ENCODE results near the gene LYPD6. TPM values are rescaled to one million over a fixed set of nuclear protein-coding genes. Genes with fewer than 3 reads are reported as not detected.
A peak's percentile ranks its signal among the peaks of the same experiment; 100 is the strongest.
"Not testable (repeated sequence)": the region's sequence is repeated elsewhere in the genome, so short reads cannot be mapped to it uniquely, and the experiment has no call there.

Gene LYPD6
- total RNA-seq, 1 donor from 2014 or later, result 9.4 TPM

DNA sequence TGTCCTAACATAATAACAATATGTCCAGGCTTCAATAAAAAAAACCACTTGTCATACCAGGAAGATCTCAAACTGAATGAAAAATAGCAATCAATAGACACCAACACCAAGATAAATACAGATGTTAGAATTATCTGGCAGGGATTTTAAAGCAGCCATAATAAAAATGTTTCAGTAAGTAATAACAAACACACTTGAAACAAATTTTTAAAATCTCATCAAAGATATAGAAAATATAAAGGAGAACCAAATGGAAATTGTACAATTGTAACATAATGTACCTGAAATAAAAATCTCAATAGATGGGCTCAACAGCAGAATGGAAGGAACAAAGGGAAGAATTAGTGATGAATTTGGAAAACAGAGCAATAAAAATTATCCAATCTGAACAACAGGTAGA, 128.1 kb downstream of the LYPD6 start:
- DNase-seq, result no peak

DNA sequence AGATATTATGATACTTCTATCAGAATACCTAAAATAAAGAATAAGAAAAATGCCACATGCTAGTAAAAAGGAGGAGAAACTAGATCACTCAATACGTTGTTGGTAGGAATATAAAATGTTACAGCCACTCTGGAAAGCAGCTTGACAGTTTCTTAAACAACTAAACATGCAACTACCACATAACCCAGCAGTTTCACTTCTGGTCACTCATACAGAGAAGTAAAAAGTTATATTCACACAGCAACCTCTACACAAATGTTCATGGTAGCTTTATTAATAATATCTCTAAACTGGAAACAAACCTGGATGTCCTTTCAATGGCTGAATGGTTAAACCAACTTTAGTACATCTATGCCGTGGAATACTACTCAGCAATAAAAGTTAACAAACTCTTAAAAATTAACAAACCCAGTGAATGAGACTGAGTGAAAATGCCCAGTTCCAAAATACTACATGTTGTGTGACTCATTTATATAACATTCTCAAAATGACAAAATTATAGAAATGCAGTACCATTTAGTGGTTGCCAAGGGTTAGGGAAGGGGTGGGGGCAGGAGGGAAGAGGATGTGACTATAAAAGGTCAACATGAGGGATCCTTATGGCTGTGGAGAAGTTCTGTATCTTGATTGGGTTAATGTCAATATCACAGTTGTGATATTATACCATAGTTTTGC, 133.1 kb downstream of the LYPD6 start:
- DNase-seq, result no peak

DNA sequence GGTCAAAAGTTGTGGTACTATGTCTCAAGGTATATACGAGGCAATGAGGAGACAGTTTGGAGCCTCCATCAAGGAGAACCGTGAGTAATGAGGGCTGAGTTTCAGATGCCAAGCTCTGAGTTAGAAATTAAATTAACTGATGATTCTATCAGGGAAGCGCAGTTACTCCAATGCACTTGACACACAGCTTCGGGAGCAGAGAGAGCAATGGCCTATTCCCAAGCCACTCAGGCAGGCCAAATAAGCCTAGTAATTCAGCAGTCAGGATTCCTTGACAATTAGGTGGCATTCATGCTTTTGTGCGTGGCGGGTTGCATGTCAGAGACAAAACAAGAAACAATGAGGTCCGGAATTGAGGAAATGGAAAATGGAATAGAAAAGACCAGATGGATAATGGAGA, 134.0 kb downstream of the LYPD6 start:
- DNase-seq, result no peak

DNA sequence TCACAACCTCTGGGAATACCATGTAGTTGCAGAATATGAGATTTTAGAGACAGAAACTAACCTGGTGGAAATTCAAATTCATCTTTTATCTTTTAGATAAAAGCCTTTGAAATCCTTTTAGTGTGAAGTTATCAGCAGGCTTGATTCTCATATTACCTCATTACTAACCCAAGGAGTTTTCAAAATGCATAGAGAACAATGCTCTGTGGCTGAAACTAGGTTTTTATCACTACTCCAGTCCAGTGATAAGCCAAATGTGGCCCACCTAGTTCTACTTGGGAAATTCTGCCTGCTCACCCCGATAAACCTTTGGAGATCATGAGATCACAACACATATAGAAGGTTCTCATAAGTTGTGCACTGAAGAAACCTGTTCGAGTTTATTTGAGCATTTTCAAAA, 135.5 kb downstream of the LYPD6 start:
- DNase-seq, result no peak

DNA sequence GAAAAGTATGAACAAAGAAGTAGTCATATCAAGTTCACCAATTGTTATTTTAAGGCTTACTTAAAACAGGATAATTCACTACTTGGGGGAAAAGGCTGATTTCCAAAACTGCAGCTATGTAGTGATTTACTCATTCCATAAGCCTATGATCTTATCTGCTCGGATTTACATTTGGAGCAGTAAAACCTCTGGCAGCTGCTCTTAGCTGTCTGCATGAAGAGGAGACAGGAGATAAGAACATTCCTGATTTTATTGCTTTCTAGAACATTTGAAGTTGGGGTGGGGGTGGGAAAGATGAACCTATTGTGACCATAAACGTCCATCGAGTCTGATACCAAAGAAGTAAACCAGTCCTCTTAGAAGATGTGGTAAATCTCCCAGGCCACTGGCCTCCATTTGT, 136.2 kb downstream of the LYPD6 start:
- DNase-seq, result no peak

DNA sequence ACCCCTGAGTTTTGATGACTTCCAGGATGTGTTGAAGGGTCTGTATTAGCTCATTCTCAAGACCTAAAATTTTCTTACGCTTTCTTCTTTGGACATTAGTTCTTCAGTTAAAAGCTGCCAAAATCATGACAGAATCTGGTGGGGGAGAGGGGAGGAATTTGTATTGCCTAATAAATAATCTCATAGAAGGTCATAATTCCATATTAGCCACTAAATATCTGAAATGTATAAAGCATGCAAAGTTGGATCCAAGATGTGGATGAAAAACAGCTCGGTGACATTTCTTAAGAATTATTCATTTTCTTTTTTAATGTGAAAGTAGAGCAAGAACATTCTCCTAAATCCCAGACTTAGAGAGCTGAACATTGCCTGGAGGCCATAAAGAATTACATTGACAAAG, 137.0 kb downstream of the LYPD6 start:
- DNase-seq, result no peak

DNA sequence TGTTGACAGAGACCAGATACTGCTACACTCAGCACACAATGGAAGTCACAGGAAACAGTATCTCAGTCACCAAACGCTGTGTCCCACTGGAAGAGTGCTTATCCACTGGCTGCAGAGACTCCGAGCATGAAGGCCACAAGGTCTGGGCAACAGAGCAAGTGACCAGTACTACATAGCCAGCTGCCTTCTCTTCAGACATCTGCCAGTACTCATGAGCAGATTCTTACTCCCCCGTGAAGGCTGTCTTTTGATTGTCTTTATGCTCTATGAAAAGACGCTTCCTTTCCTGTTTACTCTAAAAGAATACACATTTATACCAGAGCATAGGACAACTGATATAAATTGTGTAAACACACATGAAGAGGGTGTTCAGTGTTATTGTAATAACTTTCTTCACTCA, 138.2 kb downstream of the LYPD6 start:
- DNase-seq, result no peak

DNA sequence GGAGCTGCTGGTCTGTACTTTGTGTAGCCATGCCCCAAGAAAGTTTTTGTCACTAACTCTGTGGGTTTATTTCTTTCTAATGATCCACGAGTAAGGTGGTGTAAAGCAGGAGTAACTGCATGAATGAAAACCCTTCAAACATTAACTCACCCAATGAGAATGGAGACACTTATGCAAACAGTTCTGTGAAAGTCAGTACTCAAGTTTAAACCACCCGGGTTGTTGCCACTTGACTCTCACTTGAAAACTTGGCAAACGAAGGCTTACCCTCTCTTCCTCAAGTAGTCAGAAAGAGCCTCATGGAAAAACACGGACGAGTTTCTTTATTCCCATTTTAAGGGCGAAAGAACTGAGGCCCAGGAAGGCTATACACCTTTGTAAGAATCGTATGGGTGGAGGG, 139.7 kb downstream of the LYPD6 start:
- DNase-seq, result no peak

DNA sequence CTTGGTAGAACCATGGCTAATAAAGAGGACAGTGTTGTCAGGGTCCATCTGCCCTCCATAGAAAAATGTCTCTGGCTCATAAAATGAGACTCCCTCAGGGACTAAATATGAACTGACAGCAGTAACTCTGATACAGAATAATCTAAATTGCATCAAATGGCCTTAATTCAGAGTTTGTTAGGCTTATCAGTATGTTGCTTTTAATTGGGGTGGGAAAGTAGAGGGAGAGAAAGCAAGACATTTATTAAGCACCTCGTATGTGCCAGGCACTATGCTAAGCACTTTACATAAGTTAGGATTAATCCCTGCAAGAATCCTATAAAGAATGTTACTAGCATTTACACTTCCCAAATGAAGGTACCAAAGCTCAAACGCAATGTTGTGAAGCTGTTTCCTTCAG, 142.0 kb downstream of the LYPD6 start:
- no peak for DNase-seq

DNA sequence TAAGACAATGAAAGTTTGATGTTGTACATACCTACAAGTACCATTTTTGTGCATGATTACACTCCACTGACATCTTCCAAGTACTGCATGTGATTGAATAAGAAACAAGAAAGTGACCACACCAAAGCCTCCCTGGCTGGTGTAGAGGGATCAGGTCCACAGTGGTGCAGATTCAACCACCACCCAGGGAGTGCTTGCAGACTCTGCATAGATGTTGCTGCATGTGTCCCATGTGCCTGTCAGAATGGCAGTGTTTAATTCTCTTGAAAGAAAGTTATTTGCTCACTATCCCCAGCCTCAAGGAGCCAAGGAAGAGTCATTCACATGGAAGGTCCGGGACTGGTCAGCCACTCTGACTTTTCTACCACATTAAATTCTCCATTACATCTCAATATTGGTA, 142.7 kb downstream of the LYPD6 start:
- no peak for DNase-seq

DNA sequence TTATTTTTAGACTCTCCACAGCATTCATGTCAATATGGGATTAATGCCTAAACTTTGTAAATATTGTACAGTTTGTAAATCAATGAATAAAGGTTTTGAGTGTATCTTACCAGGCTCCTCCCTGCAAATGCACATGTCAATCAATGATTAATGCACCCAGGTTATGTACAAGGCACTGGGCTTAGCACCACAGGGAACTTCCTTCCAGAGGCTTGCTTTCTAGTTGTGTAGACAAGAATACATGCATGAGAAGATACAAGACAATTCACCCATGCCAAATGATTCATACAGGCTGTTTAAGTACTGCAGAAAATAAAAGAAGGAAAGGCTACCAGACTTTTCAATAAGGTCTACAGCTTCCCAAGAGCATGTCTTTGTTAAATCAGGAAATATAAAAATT, 143.1 kb downstream of the LYPD6 start:
- DNase-seq, result no peak

DNA sequence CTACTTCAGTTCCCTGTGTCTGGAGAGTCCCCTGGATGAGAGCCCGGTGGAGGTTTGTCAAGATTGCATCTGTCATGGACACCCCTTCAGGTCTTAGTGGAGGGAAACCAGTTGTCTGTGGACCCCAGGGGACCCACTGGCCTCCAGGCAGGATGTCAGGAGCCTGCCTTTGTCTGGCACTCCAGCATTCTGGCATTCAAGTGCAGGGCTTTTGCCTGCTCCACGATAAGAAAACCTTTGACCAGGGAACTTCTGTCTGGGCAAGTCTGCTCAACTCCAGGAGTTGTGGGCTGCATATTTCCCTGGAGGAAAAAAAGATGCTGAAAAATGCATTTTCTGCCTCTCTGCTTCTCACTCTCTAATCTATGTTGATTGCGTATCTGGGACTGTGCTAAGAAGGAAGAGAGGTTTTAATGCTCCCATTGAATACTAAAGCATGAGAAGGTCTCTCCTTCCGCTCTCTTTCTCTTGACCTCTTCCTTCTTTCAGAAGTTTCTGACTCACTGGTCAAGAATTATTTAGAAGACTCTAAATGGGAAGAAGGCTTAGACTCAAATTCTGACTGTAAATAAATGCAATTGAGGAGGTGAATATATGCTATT, 152.7 kb downstream of the LYPD6 start:
- no peak for DNase-seq

DNA sequence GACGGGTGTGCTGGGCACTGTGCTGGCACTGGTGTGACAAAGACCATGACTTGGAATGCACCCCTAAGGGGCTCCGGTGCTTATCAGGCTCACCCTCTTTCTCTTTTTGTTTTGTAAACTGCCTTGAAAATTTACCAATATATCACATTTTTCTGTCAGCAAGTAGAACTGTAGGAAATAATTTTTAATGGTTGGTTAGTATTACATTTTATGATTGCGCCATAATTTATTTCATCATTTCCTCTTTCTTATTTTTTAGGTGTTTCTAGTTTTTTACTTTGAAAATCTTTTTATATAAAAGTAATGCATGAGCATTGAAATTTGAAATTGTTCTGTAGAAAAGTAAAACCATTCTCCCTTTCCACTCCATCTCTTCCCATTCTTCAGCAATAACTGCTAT, 156.3 kb downstream of the LYPD6 start:
- DNase-seq, result no peak

DNA sequence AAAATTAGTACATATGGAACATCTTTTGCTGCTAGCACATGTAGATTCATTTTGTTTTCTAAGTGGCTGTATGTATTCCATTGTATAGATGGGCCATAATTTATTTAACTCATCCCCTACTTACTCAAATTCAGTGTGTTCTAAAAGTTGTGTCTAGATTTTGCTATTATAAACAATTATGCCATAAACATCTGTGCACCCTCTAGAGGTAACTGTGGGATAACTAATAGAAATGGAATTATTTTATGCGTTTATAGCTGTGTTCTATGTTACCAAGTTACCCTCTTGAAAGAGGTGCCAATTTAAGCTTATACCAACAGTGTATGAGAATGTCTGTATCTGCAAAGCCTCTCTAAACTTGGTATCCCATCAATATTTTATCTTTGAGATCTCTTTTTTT, 156.8 kb downstream of the LYPD6 start:
- DNase-seq, result no peak

DNA sequence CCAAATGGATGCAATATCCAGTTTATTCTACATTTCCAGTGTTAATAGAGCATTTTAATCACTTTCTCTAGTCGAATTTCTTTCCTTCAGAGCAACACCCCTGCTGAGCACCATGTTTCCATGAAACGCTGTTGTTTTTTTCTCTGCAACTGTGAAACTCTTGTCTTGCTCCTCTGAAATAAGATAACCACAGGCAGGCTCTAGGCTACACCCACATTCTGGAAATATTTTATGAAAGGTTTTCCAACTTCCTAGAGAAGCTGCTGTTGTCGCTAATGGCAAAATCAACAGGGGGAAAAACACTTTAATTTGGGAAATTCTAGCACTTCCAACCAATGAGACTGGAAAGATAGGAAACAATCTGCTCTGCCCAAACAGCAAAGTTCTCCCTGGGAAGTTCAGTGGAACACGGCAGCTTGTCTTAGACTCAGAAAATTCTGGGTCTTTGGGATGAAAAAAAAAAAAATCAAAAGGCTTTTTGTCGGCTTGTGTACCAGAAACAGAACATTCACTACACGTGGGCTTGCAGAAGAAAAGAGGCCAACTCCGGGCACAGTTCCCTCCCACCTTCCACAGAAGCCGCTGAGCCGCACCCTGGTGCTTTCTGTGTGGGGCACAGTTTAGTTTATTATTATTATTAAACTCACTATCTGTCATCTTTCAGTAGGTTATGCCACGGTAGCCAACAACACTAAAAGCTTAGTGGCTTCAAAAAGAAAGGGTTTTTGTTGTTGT, 158.5 kb downstream of the LYPD6 start:
- DNase-seq, result no peak

DNA sequence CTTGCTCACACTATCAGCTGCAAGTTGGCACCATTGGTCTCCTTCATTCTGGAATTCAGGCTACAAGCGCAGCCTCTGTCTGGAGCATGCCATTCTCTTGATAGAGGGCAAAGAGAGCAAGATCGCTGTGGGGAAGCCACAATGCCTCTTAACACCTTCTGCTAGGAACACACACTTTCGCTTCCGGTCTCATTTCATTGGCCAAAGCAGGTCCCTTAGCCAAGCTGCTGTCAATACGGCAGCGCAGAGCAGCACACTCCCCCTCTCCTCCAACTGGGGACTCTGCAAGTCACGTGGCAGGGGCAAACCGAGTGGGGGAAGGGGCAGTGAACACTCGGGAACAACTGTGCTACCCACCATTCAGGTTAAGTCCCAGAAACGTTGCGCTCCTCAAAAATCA, 159.1 kb downstream of the LYPD6 start:
- DNase-seq, result no peak

DNA sequence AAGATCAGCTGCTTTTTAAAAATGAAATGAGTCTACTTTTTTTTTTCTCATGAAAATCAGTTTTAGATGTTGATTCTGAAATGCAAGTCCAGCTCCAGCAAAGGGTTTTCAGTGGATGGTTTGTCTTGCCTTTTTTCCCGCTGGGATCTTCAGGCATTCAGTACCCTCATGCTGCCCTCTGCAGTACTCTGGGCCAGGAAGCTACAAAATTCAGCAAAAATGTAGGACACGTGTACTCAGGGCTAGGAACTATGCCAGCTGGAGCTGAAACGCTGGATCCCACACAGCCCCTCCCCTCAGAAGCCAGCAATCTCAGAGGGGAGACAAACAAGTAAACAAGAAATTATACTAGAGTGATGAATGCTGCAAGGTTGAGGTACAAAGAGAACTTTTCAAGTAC, 159.9 kb downstream of the LYPD6 start:
- DNase-seq, result peak; percentile 21

DNA sequence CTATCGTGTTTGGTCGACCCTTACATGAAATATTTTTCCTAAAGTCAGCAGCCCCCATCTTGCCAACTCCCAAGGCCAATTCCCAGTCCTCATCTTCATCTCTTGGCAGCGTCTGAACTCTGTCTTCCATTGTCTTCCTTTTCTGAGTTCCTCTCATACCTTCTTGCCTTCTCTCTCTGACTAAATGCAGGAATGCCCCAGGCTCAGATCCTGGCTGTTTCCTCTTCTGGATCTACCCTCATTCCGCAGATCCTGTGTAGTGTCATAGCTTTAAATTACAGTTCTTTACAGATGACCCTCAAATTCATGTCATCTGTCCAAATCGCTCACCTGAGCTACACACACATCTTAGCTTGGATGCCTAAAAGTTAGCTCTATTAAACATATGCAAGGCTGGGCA, 162.5 kb downstream of the LYPD6 start:
- DNase-seq, result no peak

DNA sequence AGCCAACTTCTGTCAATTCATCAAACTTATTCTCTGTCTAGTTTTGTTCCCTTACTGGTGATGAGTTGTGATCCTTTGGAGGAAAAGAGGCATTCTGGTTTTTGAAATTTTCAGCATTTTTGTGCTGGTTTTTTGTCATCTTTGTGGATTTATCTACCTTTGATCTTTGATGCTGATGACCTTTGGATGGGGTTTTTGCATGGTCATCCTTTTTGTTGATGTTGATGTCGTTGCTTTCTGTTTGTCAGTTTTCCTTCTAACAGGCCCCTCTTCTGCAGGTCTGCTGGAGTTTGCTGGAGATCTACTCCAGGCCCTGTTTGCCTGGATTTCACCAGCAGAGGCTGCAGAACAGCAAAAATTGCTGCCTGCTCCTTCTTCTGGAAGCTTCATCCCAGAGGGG, 168.8 kb downstream of the LYPD6 start:
- not testable (repeated sequence) for DNase-seq

DNA sequence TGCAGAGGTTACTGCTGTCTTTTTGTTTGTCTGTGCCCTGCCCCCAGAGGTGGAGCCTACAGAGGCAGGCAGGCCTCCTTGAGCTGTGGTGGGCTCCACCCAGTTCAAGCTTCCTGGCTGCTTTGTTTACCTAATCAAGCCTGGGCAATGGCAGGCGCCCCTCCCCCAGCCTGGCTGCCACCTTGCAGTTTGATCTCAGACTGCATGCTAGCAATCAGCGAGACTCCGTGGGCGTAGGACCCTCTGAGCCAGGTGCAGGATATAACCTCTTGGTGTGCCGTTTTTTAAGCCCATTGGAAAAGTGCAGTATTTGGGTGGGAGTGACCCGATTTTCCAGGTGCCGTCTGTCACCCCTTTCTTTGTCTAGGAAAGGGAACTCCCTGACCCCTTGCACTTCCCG, 176.4 kb downstream of the LYPD6 start:
- DNase-seq, result not testable (repeated sequence)

DNA sequence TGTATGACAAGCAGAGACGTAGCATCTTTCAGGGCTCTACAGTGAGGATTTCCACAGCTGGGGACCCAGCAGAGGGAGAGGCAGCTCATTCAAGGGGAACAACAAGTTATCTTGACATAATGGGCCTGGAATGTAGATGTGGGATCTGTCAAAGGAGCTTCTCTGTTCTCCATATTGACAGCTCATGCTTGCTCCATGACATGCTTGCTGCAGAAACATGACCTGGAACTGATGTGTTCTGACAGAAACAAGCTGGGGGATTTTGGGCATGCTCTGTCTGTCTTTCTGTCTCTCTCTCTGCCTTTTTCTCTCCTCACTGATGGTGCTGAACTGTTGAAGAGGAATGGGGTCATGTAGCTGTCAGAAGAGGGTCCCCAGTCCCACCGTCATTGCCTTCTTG, 177.6 kb downstream of the LYPD6 start:
- no peak for DNase-seq

DNA sequence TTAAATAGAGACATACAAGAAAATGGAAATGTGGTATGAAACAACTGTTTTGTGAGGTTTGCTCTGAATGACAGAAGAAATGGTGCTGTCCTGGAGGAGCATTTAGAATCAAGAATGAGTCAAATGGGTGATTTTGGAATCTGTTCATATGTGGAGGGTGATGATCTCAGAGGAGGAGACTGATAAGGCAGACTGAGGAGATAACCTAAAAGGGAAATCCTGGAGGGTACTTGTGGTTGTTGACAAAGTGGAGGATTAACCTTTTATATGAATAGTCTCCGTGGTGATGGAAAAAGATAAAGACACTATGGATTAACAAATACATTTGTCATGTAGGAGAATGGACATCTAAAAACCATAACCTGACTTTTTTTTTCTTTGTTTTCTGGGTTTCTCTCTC, 183.1 kb downstream of the LYPD6 start:
- no peak for DNase-seq
